Stimulated activated CD4-positive, alpha-beta T cell treated with anti-CD3 and anti-CD28 coated beads, Interleukin-2, amount 100 ng/mL, for 24 hours (primary cell): ENCODE measurements around the gene RNASE2.
"Not testable (repeated sequence)": the region's sequence is repeated elsewhere in the genome, so short reads cannot be mapped to it uniquely, and the experiment has no call there.

Experiments used
- DNase-seq, 2 donors: peaks; one replicate each; pipeline ENCODE4 v3.0.0-alpha.2; 2020

Gene RNASE2

GRCh38 chr14:20954736-20955537 is at the start of gene RNASE2:
RNASE2 (plus strand) TSS chr14:20955487; CDS start chr14:20955772, 285 bp downstream.
- DNase-seq = not testable (repeated sequence)

DNA sequence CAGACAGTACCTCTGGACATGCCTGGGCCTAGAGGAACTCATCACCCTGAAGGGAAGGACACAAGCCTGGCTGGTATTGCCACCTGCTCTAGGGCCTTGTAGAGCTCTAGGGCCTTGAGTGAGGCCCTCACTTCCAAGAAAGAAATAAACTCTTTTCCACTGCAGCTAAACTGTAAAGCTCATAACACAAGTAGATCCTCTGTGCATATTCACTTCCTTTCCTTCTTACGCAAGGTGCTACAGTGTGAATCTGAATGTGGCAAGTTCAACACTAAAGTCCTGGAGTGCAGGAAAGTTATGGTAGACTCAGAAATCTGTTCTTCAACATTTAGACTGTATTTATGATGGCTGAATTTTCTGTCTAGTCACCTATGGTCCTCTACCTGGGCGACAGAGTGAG is 49.6 kb upstream of the RNASE2 start:
- no peak for DNase-seq

GRCh38 chr14:20907214-20907613 is 48.1 kb upstream of the RNASE2 start:
- DNase-seq = no peak

DNA sequence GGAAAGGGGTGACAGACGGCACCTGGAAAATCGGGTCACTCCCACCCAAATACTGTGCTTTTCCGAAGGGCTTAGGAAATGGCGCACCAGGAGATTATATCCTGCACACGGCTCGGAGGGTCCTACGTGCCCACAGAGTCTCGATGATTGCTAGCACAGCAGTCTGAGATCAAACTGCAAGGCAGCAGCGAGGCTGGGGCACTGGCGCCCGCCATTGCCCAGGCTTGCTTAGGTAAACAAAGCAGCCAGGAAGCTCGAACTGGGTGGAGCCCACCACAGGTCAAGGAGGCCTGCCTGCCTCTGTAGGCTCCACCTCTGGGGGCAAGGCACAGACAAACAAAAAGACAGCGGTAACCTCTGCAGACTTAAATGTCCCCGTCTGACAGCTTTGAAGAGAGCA is 44.5 kb upstream of the RNASE2 start:
- not testable (repeated sequence) for DNase-seq

- DNase-seq = not testable (repeated sequence)
These were observed 36.1 kb upstream of the RNASE2 start for GRCh38 chr14:20919038-20919756.

DNA sequence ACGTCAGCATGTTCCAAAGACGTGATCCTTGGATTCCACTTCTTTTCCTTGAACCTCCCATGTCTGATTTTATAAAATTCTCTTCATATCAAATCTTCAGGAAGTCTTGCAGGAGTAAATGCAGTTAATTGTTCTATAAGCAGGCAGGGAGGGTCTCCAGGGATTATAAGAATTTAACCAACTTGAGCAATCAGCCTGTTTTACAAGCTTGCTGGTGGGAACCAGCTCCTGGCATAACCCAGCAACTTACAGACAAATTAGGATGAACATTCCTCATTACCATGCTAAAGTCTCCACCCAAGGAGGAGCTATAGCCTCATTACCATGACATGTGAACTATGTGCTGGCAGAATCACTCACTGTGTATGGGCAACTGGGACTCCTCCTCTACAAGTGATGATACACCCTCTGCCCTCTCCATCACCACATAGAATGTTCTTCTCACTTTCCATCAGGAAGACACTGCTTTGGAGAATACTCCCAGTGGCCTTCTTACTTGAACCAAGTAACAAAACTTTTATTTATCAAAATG is 31.5 kb upstream of the RNASE2 start:
- DNase-seq = not testable (repeated sequence)

DNA sequence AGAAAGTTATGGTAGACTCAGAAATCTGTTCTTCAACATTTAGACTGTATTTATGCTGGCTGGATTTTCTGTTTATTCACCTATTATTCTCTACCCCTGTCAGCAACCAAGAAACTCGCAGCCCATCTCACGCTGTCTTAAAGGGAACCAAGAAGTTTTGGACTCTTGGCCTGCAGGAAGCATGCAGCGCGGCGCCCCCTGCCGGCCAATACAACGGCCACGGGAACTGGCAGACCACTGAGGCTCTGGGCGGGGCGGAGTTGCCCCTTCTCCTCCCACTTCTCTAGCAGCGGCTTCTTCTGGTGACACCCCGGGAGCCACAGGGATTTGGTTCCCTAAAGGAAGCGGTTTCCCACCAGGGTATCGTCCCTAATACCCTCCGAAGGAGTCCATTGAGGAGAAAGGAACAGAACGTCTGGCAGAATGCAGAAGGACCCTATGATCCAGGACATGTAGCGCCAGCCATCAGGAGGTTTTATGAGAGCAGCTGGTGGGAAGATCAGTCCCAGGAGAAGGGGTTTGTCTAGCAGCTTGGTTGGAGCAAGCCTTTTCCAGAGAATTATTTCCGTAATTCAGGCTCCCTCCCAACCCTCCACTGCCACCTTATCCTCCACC is 21.0 kb upstream of the RNASE2 start:
- DNase-seq = peak; percentile 24 to 63

DNA sequence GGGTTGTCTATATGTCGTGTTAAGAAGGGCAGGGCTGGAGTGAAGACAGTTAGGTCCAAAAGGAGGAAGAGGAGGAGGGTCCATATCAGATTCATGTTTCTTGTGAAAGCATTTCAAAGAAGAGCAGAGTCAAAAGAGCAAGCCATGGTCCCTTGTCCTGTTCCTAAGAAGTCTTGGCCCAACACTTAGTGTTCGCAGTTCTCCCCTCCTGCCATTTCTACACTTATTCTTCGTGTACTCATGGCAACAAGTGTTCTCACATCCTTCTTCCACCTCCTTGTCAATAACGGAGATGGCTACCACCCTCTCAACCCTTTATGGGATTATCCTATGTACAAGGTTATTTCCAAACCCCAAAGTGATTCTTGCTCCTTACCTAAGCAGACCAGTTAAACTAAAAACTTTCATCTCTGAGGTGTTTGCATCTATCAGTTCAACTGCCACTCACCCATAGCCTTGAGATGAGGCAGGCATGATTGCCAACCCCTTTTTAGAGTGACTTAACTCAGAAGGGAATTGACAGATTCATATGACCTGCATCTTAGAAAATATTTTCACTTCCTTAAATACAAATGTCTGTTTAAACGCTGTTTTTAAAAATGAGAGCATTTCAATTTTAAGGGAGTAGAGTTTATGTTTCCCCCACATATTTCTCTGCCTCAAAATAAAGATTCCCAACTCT is 19.8 kb upstream of the RNASE2 start:
- no peak for DNase-seq

- not testable (repeated sequence) for DNase-seq
These were observed 10.1 kb upstream of the RNASE2 start for GRCh38 chr14:20945146-20945545.

- DNase-seq = not testable (repeated sequence)
These were observed 8.6 kb upstream of the RNASE2 start for GRCh38 chr14:20946707-20947106.

DNA sequence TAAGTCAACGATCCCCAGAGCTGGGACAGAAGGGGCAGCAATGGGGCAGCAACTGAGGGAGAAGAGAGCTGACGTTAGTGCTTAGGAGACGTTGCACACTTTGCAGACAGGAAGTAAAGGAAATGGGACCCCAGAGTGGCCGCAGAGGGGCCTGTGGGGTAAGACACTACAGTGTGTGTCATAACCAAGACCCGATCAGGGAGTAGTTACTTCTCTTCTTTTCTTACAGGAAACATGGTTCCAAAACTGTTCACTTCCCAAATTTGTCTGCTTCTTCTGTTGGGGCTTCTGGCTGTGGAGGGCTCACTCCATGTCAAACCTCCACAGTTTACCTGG is 219 bp downstream of the RNASE2 start:
- not testable (repeated sequence) for DNase-seq

- no peak for DNase-seq
These were observed 1.2 kb downstream of the RNASE2 start for GRCh38 chr14:20956376-20956976.

- DNase-seq = not testable (repeated sequence)
These were observed 3.7 kb downstream of the RNASE2 start for GRCh38 chr14:20958946-20959345.

- no peak for DNase-seq
These were observed 14.0 kb downstream of the RNASE2 start for GRCh38 chr14:20969336-20969735.

DNA sequence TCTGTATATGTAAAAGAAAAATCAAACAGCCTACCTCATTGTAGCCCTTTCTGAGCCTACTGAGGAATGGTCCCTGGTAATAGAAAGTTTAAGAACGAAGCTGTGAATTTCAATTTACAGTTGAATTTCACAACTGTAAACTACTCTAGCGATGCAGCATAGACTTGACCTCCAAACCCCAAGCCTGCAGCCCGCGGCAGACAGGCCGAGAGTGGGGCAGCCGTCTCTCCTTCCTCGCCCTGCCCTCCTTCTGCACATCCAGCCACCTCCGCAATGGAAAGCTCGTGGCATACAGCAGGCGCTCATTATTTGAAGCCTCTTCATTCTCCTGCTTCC is 15.3 kb downstream of the RNASE2 start:
- no peak for DNase-seq

GRCh38 chr14:20970983-20971704 is 15.9 kb downstream of the RNASE2 start:
- DNase-seq = peak; percentile 81 to 85

- no peak for DNase-seq
These were observed 16.4 kb downstream of the RNASE2 start for GRCh38 chr14:20971705-20972021.

GRCh38 chr14:20973501-20973900 is 18.2 kb downstream of the RNASE2 start:
- DNase-seq = no peak

DNA sequence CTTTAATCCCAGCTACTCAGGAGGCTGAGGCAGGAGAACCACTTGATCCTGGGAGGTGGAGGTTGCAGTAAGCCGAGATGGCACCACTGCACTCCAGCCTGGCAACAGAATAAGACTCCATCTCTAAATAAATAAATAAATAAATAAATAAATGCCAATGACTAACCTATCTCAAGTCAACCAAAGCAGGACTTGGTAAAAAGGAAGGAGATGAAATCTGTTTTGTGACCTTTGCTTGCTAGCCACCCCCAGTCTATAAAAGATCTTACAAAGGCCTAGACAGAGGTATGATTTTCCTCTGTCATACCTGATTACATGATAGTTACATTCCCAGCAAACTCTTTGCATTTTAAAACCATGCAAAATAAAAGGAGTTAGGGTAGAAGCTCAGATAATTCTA is 21.0 kb downstream of the RNASE2 start:
- DNase-seq = no peak

- no peak for DNase-seq
These were observed 23.4 kb downstream of the RNASE2 start for GRCh38 chr14:20978687-20979086.

GRCh38 chr14:20980906-20981305 is 25.6 kb downstream of the RNASE2 start:
- DNase-seq = no peak
